AG04449 (cell line): ENCODE measurements around the gene ATP8A2.

ENCODE experiments used
- CTCF ChIA-PET: fragments of 350-600 bp; formaldehyde crosslinking; extraction: SDS; loops from one replicate; lab custom pipeline; 2021; ENCODE audit warnings: antibody characterized with exemption; lab: Yijun Ruan, JAX
- POLR2A ChIA-PET: fragments of 400-600, 350-600 bp; formaldehyde crosslinking; extraction: SDS; loops from one replicate; lab custom pipeline; 2020; ENCODE audit warnings: antibody characterized with exemption, inconsistent platforms; lab: Yijun Ruan, JAX
- DNase-seq: peaks from one replicate; pipeline ENCODE4 v3.0.0-alpha.2; 2010; ENCODE audit warnings: low read depth, low spot score
- H3K4me3 ChIP-seq: 2 replicates; pipeline ENCODE4 v1.5.1; 2011; ENCODE audit warnings: low read depth, mild to moderate bottlenecking, control low read depth, low read length
- CTCF ChIP-seq: IDR thresholded peaks from one replicate; pipeline ENCODE4 v1.5.1; 2011; ENCODE audit warnings: mild to moderate bottlenecking, moderate library complexity, low read length, control low read depth, inconsistent platforms; ENCODE audit not compliant: insufficient read depth; ENCODE audit errors: missing control alignments

Gene ATP8A2

GRCh38 chr13:25455146-25455545, 83.4 kb downstream of the ATP8A2 start:
- ChIA-PET CTCF (no interaction called here), POLR2A (no interaction called here)
- DNase-seq = no peak
- no peak for TF ChIP-seq CTCF
- H3K4me3 ChIP-seq = no peak overlapping the region

GRCh38 chr13:25457566-25457965, 85.8 kb downstream of the ATP8A2 start:
- CTCF ChIA-PET = no interaction called here
- no peak for TF ChIP-seq CTCF
- POLR2A ChIA-PET = no interaction called here

GRCh38 chr13:25462301-25463125, 90.7 kb downstream of the ATP8A2 start:
- DNase-seq = no peak
- no peak overlapping the region for H3K4me3 ChIP-seq
- no peak for TF ChIP-seq CTCF
- POLR2A ChIA-PET = no interaction called here
- CTCF ChIA-PET = no interaction called here

More at GRCh38 chr13:25457566-25457965, 85.8 kb downstream of the ATP8A2 start:
- no peak overlapping the region for H3K4me3 ChIP-seq
- DNase-seq = no peak

GRCh38 chr13:25463496-25463895, 91.7 kb downstream of the ATP8A2 start:
- TF ChIP-seq CTCF = no peak
- DNase-seq = peak; percentile 3
- ChIA-PET POLR2A (no interaction called here), CTCF (no interaction called here)
- no peak overlapping the region for H3K4me3 ChIP-seq

- CTCF ChIA-PET = no interaction called here
- DNase-seq = no peak
- no peak overlapping the region for H3K4me3 ChIP-seq
Measured at GRCh38 chr13:25466880-25467279, 95.1 kb downstream of the ATP8A2 start.

More at GRCh38 chr13:25466880-25467279, 95.1 kb downstream of the ATP8A2 start:
- POLR2A ChIA-PET = no interaction called here
- TF ChIP-seq CTCF = no peak
